HepG2 (cell line): ENCODE measurements around the gene TMEM8B. TPM values are rescaled to one million over a fixed set of nuclear protein-coding genes. Genes with fewer than 3 reads are reported as not detected.
A peak's percentile ranks its signal among the peaks of the same experiment; 100 is the strongest.

ENCODE experiments used
- BCL3 ChIP-seq: sonication (generic); formaldehyde crosslinking; IDR thresholded peaks from 2 replicates; pipeline ENCODE4 v1.5.1; 2020; ENCODE audit warnings: mild to moderate bottlenecking, missing genetic modification reagents, moderate library complexity
- BCL6 ChIP-seq: IDR thresholded peaks from 2 replicates; pipeline ENCODE4 v1.6.1; 2016; ENCODE audit warnings: missing genetic modification reagents, missing compliant biosample characterization
- GATAD2A ChIP-seq: IDR thresholded peaks from 2 replicates; pipeline ENCODE4 v1.6.1; 2016
- IRF2 ChIP-seq: IDR thresholded peaks from 2 replicates; pipeline ENCODE4 v1.6.1; 2018; ENCODE audit warnings: missing genetic modification reagents, missing compliant biosample characterization
- PITX1 ChIP-seq: sonication (generic); formaldehyde crosslinking; IDR thresholded peaks from 2 replicates; pipeline ENCODE4 v1.5.1; 2020; ENCODE audit warnings: mild to moderate bottlenecking, missing genetic modification reagents
- POGK ChIP-seq: sonication (generic); formaldehyde crosslinking; conservative IDR thresholded peaks from 2 replicates; pipeline ENCODE4 v1.8.0; 2022; ENCODE audit warnings: mild to moderate bottlenecking, moderate library complexity, missing genetic modification reagents
- ZBTB40 ChIP-seq, 2 experiments: fragments of 450-650 bp in 1 of 2; sonication (generic) in 1 of 2; formaldehyde crosslinking in 1 of 2; IDR thresholded peaks; 2 replicates each; pipeline versions ENCODE4 v1.6.1 to v1.8.0; 2016 to 2022; ENCODE audit warnings: antibody characterized with exemption in 1 of 2, mild to moderate bottlenecking in 1 of 2, missing genetic modification reagents in 1 of 2
- ZFP91 ChIP-seq: sonication (generic); formaldehyde crosslinking; IDR thresholded peaks from 2 replicates; pipeline ENCODE4 v1.9.0; 2022; ENCODE audit warnings: missing genetic modification reagents, mild to moderate bottlenecking, borderline replicate concordance
- ZFYVE20 ChIP-seq: sonication (generic); formaldehyde crosslinking; IDR thresholded peaks from 2 replicates; pipeline ENCODE4 v1.8.0; 2023; ENCODE audit warnings: low read depth, mild to moderate bottlenecking, moderate library complexity, missing genetic modification reagents, borderline replicate concordance
- ZNF891 ChIP-seq: sonication (generic); formaldehyde crosslinking; IDR thresholded peaks from 2 replicates; pipeline ENCODE4 v1.5.0; 2020; ENCODE audit warnings: mild to moderate bottlenecking, missing genetic modification reagents
- polyA plus RNA-seq, 8 experiments: library from polyadenylated mRNA; depleted of rRNA in 3 of 8; stranded (reverse) in 7 of 8; unstranded in 1 of 8; fragments of >200 nt; fragmentation: Illumina TruSeq in 4 of 8; extraction: Trizol in 4 of 8; gene quantifications; 2 replicates each; pipeline versions ENCODE4 v1.2.1 to v1.2.3, GENCODE V29; 2011 to 2016; ENCODE audit warnings: low read depth in 4 of 8, missing spikeins in 1 of 8, mixed read lengths in 1 of 8; ENCODE audit not compliant: insufficient read depth in 1 of 8
- total RNA-seq, 5 experiments: library from RNA; depleted of rRNA; stranded (reverse); fragments of >200 nt; fragmentation: Illumina TruSeq; extraction: Trizol; gene quantifications; 2 replicates each; pipeline ENCODE4 v1.2.3, GENCODE V29; 2016; ENCODE audit warnings: low read depth in 1 of 5

Gene TMEM8B
- total and polyA plus RNA-seq, 2 of the 13 experiments (the other 11 are each of a cell fraction or from before 2014, with no cell fraction given) = 2.1 to 2.7 TPM

GRCh38 chr9:35814106-35814840, 14.8 kb upstream of the TMEM8B start (continued):
- no peak for TF ChIP-seq ZBTB40 (IDR thresholded peaks at IDR 0.05)
- TF ChIP-seq ZBTB40 (CRISPR knock-in tag; IDR thresholded peaks at IDR 0.05) = peak; percentile 45; the same call in 1 of the 2 replicates
- peak; percentile 84 for TF ChIP-seq BCL6 (CRISPR knock-in tag)
- peak; percentile 48 for TF ChIP-seq POGK (CRISPR knock-in tag)
- peak; percentile 77; the same call in 1 of the 2 replicates for TF ChIP-seq BCL3 (CRISPR knock-in tag)
- TF ChIP-seq GATAD2A = peak; percentile 76
- TF ChIP-seq PITX1 (CRISPR knock-in tag) = peak; percentile 71
- TF ChIP-seq ZNF891 = peak; percentile 92
- TF ChIP-seq IRF2 (CRISPR knock-in tag) = peak; percentile 45
- no peak for TF ChIP-seq ZFYVE20 (CRISPR knock-in tag)
- TF ChIP-seq ZFP91 (CRISPR knock-in tag) = 0 out of 2 replicates have a peak, but pooled peaks have one; percentile 82
